Activated naive CD8-positive, alpha-beta T cell treated with anti-CD3 and anti-CD28 coated beads, Interleukin-2, amount 50 U/mL, for 24 hours (primary cell): ENCODE measurements around the gene TNFRSF6B.

Experiments
- ATAC-seq: fragments of 150-1000 bp; cut with Tn5 transposase; one replicate; pipeline ENCODE4 v1.10.0; 2021
- DNase-seq: peaks from one replicate; pipeline ENCODE4 v3.0.0; 2021
- H3K27ac Mint-ChIP-seq: one replicate; pipeline ENCODE4 v1.8.0; 2021; ENCODE audit warnings: mild to moderate bottlenecking, mixed read lengths
- H3K27me3 Mint-ChIP-seq: one replicate; pipeline ENCODE4 v1.8.0; 2021; ENCODE audit warnings: mixed read lengths
- H3K36me3 Mint-ChIP-seq: one replicate; pipeline ENCODE4 v1.8.0; 2021; ENCODE audit warnings: low read depth, mixed read lengths
- H3K4me1 Mint-ChIP-seq: one replicate; pipeline ENCODE4 v1.8.0; 2021; ENCODE audit warnings: mixed read lengths
- H3K4me3 Mint-ChIP-seq: one replicate; pipeline ENCODE4 v1.8.0; 2021; ENCODE audit warnings: mild to moderate bottlenecking, moderate library complexity, mixed read lengths
- H3K9me3 Mint-ChIP-seq: one replicate; pipeline ENCODE4 v1.8.0; 2021; ENCODE audit warnings: mixed read lengths

TNFRSF6B gene

DNA sequence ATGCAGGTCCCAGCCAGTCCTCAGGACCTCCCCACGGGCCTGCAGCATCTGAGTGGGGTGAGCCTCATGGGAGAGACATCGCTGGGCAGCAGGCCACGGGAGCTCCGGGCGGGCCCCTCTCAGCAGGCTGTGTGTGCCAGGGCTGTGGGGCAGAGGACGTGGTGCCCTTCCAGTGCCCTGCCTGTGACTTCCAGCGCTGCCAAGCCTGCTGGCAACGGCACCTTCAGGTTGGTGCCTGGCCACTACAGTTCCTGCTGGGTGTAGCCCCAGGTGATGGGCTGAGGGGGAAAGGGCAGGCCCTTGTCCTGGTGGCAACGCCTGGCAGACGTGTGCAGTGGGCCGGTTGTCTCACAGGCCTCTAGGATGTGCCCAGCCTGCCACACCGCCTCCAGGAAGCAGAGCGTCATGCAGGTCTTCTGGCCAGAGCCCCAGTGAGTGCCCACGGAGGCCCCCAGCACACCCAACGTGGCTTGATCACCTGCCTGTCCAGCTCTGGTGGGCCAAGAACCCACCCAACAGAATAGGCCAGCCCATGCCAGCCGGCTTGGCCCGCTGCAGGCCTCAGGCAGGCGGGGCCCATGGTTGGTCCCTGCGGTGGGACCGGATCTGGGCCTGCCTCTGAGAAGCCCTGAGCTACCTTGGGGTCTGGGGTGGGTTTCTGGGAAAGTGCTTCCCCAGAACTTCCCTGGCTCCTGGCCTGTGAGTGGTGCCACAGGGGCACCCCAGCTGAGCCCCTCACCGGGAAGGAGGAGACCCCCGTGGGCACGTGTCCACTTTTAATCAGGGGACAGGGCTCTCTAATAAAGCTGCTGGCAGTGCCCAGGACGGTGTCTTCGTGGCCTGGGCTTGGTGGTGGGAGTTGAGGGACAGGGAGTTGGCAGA lies 787 bp upstream of the TNFRSF6B start:
- H3K27me3 Mint-ChIP-seq: peaks cover 3% of the 10 kb centered on the region
- DNase-seq (no peak), ATAC-seq (no peak)
- no peaks in the 10 kb centered on the region for H3K9me3 Mint-ChIP-seq
- peaks cover 7% of the 10 kb centered on the region for H3K36me3 Mint-ChIP-seq
- H3K4me3 Mint-ChIP-seq: no peak overlapping the region
- peaks cover 35% of the 10 kb centered on the region for H3K4me1 Mint-ChIP-seq
- H3K27ac Mint-ChIP-seq: no peak overlapping the region

DNA sequence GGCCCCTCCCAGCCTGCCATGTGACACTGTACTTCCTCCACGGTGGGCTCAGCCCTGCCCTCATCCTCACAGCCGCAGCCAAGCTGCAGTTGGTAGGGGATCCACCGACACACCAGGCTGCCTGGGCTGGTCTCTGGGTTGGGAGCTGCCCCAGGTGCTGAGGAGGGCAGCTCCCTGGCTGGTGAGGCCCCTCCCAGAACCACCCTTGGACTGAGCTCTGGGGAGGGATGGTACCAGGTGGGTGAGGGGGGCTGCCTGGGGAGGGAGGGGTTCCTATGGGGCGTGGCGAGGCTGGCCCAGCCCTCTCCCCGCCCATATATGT lies 185 bp upstream of the TNFRSF6B start:
- H3K9me3 Mint-ChIP-seq: no peaks in the 10 kb centered on the region
- peak; percentile 26 for ATAC-seq
- H3K27ac Mint-ChIP-seq: no peak overlapping the region

GRCh38 chr20:63697357-63697867 lies 960 bp downstream of the TNFRSF6B start:
- H3K27ac Mint-ChIP-seq: no peak overlapping the region

More for the DNA sequence above, 185 bp upstream of the TNFRSF6B start:
- peaks cover 3% of the 10 kb centered on the region for H3K27me3 Mint-ChIP-seq
- H3K36me3 Mint-ChIP-seq: peaks cover 7% of the 10 kb centered on the region
- H3K4me1 Mint-ChIP-seq: peaks cover 35% of the 10 kb centered on the region
- DNase-seq: peak; percentile 39
- H3K4me3 Mint-ChIP-seq: no peak overlapping the region

GRCh38 chr20:63697868-63698545 lies 1.6 kb downstream of the TNFRSF6B start:
- ATAC-seq (no peak), DNase-seq (no peak)
- Mint-ChIP-seq H3K36me3 (peaks cover 3% of the 10 kb centered on the region), H3K27ac (no peak overlapping the region), H3K4me3 (no peak overlapping the region), H3K4me1 (peaks cover 35% of the 10 kb centered on the region), H3K9me3 (no peaks in the 10 kb centered on the region), H3K27me3 (peaks cover 3% of the 10 kb centered on the region)

More at GRCh38 chr20:63697357-63697867, 960 bp downstream of the TNFRSF6B start:
- H3K36me3 Mint-ChIP-seq: peaks cover 5% of the 10 kb centered on the region
- H3K27me3 Mint-ChIP-seq: peaks cover 3% of the 10 kb centered on the region
- H3K4me1 Mint-ChIP-seq: peaks cover 35% of the 10 kb centered on the region
- no peak for ATAC-seq
- DNase-seq: no peak
- no peak overlapping the region for H3K4me3 Mint-ChIP-seq
- H3K9me3 Mint-ChIP-seq: no peaks in the 10 kb centered on the region

DNA sequence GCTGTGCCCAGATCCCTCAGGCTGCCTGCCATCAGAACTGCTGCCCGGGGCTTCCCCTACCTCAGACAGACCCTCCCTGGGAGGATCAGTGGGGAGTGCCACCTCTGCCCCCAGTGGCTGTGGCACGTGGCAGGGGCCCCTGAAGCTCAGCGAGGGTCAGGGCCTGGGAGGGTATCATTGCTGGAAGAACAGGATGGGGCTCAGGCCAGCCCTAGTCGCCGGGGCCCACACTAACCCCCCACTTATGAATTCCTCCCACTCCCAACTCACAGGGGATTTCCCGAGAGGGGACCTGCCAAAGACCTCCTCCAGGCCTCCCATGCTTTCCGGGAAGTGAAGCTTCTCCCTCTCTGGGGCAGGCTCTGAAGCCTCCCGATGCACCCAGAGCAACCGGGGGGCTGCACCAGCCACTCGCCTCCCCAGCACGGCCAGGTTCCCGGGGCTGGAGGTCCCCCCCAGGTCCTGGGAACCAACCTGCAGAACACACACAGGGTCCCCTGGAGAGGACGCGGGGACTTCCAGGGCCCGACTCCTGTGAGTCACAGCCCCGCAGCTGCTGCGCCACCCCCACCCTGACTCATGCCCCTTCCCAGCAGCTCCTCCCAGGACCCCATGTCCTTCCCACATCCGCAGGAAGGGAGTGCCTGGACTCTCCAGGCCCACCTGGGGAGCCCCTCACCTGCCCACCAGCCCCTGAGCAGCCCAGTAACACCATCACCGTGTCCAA lies 2.5 kb downstream of the TNFRSF6B start:
- no peaks in the 10 kb centered on the region for H3K27me3 Mint-ChIP-seq
- H3K36me3 Mint-ChIP-seq: peaks cover 3% of the 10 kb centered on the region
- DNase-seq: peak; percentile 66
- peaks cover 33% of the 10 kb centered on the region for H3K4me1 Mint-ChIP-seq
- no peak overlapping the region for H3K4me3 Mint-ChIP-seq
- peak; percentile 69 for ATAC-seq
- no peaks in the 10 kb centered on the region for H3K9me3 Mint-ChIP-seq
- H3K27ac Mint-ChIP-seq: peak overlapping the region; percentile 67

DNA sequence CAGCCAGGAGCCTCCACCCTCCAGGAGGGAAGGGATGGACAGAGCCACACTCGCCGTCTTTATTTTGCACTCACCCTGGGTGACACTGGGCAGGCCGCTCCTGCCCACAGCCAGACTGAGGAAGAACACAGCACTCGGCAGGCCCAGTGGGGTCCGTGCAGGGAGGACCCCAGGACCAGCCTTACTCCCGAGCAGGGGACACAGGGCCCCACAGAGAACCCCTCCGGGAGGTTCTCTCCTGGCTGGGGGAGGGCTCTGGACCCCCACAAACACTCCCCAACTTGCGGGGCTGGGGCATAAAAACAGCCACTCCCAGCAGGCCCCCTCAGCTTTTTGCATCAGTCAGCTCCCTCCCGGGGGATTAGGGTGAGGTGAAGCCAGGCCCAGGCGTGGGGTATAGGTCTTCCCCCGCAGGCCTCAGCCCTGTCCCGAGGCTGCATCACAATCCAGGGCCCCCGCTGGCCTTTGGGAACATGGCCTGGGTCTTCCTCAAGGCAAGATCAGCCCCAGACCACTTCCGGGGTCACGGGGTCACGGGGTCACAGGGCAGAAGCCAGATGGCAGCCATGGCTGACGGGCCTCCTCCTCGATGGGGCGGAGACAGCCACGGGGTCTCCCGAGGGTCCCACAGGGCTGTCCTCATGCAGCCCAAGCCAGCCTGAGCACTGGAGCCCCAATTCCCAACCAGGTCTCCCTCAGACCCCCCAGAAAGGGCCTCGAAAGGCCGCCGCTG lies 3.2 kb downstream of the TNFRSF6B start:
- ATAC-seq: no peak
- no peak overlapping the region for H3K4me3 Mint-ChIP-seq
- H3K36me3 Mint-ChIP-seq: peaks cover 8% of the 10 kb centered on the region
- H3K4me1 Mint-ChIP-seq: peaks cover 32% of the 10 kb centered on the region
- no peaks in the 10 kb centered on the region for H3K27me3 Mint-ChIP-seq
- H3K9me3 Mint-ChIP-seq: no peaks in the 10 kb centered on the region
- DNase-seq: no peak
- H3K27ac Mint-ChIP-seq: peak overlapping the region; percentile 67

GRCh38 chr20:63700199-63701050 lies 4.0 kb downstream of the TNFRSF6B start:
- no peaks in the 10 kb centered on the region for H3K27me3 Mint-ChIP-seq
- no peak overlapping the region for H3K4me3 Mint-ChIP-seq
- peaks cover 33% of the 10 kb centered on the region for H3K4me1 Mint-ChIP-seq
- ATAC-seq (no peak), DNase-seq (no peak)
- no peak overlapping the region for H3K27ac Mint-ChIP-seq
- no peaks in the 10 kb centered on the region for H3K9me3 Mint-ChIP-seq
- H3K36me3 Mint-ChIP-seq: peaks cover 9% of the 10 kb centered on the region

DNA sequence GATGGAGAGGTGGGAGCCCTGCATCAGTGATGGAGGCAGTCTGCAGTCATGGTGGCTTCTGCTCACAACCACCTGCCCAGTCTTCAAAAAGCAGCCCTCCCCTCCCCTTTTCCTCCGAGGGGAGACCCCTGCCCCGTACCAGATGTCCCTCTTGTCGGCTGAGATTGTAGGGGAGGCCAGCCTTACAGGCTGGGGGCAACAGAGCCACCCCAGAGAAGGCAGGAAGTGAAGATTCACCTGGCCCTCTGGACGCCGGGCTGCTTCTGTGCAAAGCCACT lies 4.5 kb downstream of the TNFRSF6B start:
- Mint-ChIP-seq H3K36me3 (peaks cover 12% of the 10 kb centered on the region), H3K27ac (no peak overlapping the region), H3K4me1 (peaks cover 36% of the 10 kb centered on the region), H3K4me3 (no peak overlapping the region), H3K9me3 (no peaks in the 10 kb centered on the region), H3K27me3 (no peaks in the 10 kb centered on the region)
- DNase-seq: no peak
- no peak for ATAC-seq

DNA sequence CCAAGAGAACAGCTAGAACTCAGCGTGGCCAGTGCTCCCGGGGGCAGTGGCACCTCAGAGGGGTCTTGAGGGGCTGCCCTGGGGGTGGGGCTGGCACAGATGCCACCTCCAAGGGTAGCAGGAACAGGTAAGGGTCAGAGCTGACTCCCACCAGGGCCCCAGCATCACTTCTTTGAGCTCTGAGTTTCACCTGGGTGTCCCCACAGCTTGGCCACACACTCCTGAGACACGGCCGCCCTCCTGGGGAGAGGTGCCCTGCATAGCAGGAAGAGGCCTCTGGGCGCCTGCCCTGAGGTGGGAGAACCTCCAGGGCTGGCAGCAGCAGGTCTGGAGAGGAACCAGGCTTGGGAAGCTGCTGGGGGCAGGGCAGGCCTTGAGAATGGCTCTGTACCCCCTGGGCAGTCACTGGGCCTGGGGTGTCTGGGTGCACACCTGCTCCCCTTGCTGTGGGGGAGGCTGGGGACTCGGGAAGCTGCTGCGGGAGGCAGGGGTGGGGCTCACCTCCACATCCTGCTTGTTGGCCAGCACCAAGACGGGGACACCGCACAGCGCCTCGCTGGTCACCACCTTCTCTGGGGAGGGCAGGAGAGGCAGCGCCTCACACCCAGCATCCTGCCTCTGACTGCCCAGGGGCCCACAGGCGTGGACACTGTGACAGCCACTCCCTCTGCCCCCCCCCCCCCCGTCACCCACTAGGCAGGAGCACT lies 5.0 kb downstream of the TNFRSF6B start:
- Mint-ChIP-seq H3K4me1 (peaks cover 35% of the 10 kb centered on the region), H3K4me3 (no peak overlapping the region), H3K27ac (no peak overlapping the region), H3K36me3 (peaks cover 12% of the 10 kb centered on the region), H3K9me3 (no peaks in the 10 kb centered on the region), H3K27me3 (no peaks in the 10 kb centered on the region)
- ATAC-seq: no peak
- no peak for DNase-seq

DNA sequence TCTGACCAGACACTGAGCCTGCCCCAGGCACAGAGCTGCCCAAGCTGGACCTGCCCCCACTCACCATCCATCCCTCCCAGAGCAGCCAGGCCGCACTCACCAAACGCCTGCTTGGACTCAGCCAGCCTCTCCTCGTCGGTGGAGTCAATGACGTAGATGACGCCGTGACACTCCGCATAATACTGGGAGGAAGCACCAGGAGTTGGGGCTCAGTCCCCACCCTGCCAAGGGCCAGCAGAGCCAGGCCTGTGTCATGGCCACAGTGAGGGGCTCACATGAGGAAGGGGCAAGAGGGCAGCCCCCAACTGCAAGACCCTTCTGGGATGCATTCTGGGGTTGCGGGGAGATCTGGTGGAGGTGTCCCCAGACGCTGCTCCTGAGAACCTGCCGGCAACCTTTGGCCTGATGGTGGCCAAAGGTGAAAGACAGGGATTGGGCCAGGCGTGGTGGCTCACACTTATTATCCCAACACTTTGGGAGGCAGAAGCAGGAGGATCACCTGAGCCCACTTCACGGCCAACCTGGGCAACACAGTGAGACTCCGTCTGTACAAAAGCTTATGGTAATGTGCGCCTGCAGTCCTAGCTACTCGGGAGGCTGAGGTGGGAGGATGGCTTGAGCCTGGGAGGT lies 5.7 kb downstream of the TNFRSF6B start:
- H3K4me3 Mint-ChIP-seq: no peak overlapping the region
- no peak overlapping the region for H3K27ac Mint-ChIP-seq

DNA sequence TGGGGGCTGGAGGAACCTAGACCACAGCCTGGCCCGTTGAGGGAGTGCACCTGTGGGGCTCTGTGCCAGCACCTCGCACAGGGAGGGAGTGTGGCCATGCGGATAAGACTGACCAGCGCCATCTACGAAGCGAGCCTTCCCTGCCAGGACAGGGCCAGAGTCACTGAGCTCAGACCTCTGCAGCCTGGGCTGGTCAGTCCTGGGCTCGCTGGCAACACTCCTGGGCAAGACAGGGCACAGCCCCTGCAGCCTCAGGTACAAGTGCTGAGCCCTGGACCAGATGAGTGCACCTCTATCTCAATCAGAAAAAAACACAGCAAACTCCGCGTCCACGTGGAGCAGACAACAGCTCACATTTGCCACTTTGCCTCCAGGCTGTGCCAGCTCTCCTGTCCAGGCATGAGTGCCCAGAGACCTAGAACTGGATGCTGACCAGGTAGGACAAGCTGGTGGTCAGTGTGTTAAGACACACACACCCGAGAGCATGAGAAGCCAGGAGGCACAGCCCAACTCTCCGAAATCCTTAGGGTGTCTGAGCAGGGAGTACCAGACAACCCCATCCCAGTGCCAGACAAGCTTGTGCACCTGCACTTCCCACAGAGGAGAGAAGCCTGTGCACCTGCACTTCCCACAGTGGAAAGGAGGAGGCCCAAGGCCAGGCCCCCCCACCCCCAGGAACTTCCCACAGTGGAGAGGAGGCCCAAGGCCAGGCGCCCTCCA lies 6.5 kb downstream of the TNFRSF6B start:
- no peak overlapping the region for H3K27ac Mint-ChIP-seq
- H3K36me3 Mint-ChIP-seq: peaks cover 16% of the 10 kb centered on the region
- ATAC-seq (no peak), DNase-seq (no peak)
- no peaks in the 10 kb centered on the region for H3K27me3 Mint-ChIP-seq
- H3K4me3 Mint-ChIP-seq: no peak overlapping the region
- peaks cover 32% of the 10 kb centered on the region for H3K4me1 Mint-ChIP-seq
- H3K9me3 Mint-ChIP-seq: no peaks in the 10 kb centered on the region

More for the DNA sequence above, 5.7 kb downstream of the TNFRSF6B start:
- Mint-ChIP-seq H3K4me1 (peaks cover 38% of the 10 kb centered on the region), H3K27me3 (no peaks in the 10 kb centered on the region), H3K9me3 (no peaks in the 10 kb centered on the region), H3K36me3 (peaks cover 16% of the 10 kb centered on the region)
- DNase-seq (no peak), ATAC-seq (no peak)

GRCh38 chr20:63703471-63703975 lies 7.1 kb downstream of the TNFRSF6B start:
- ATAC-seq (no peak), DNase-seq (no peak)
- peaks cover 16% of the 10 kb centered on the region for H3K36me3 Mint-ChIP-seq
- no peaks in the 10 kb centered on the region for H3K27me3 Mint-ChIP-seq
- no peak overlapping the region for H3K27ac Mint-ChIP-seq
- no peak overlapping the region for H3K4me3 Mint-ChIP-seq
- H3K4me1 Mint-ChIP-seq: peaks cover 29% of the 10 kb centered on the region
- H3K9me3 Mint-ChIP-seq: no peaks in the 10 kb centered on the region
